ENCODE measurements around the gene PPP2R5E.

PPP2R5E gene

DNA sequence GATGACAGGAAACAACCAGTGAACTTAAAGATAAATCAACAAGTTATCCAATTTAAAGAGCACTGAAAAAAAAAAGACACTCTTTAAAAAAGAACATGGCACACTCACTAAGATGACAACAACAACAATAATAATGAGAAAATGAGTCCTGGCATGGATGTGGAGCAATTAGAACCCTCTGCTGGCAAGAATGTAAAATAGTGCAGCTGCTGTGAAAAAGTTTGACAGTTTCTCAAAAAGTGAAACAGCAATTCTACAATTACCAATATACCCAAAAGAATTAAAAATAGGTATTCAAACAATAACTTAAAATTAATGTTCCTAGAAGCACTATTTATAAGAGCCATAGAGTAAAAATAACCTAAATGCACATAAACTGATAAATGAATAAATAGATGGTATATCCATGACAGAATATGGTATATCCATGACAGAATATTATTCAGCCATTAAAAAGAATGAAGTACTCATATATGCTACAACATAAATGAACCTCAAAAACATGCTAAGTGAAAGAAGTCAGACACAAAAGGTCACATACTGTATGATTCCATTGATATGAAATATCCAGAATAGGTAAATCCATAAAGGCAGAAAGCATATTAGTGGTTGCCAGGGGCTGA is 175.3 kb downstream of the PPP2R5E start:
- CTCF ChIA-PET, result interaction anchor here (0.7 kb wide), 2 partner anchors 257 to 466 kb away, joined by 3 to 4 read pairs; no protein-coding TSS in a partner anchor

GRCh38 chr14:63362389-63362819 is 180.8 kb downstream of the PPP2R5E start:
- CTCF ChIA-PET, result interaction anchor here (0.6 kb wide), 1 partner anchor 1234 kb away, joined by 4 read pairs; no protein-coding TSS in a partner anchor
- no peak for DNase-seq (ENCODE audit: low spot score)
- POLR2A ChIA-PET (ENCODE audit: low non-redundant PET), result no interaction called here
- TF ChIP-seq CTCF (conservative IDR thresholded peaks at IDR 0.05; ENCODE audit: low read depth), result no peak
- H3K27ac ChIP-seq, result no peak overlapping the region

More for the DNA sequence above, 175.3 kb downstream of the PPP2R5E start:
- DNase-seq (ENCODE audit: low spot score), result no peak
- POLR2A ChIA-PET (ENCODE audit: low non-redundant PET), result no interaction called here
- no peak overlapping the region for H3K27ac ChIP-seq
- no peak for TF ChIP-seq CTCF (conservative IDR thresholded peaks at IDR 0.05; ENCODE audit: low read depth)

GRCh38 chr14:63361790-63362189 is 181.4 kb downstream of the PPP2R5E start:
- no peak for TF ChIP-seq CTCF (conservative IDR thresholded peaks at IDR 0.05; ENCODE audit: low read depth)
- ChIA-PET CTCF (no interaction called here), POLR2A (ENCODE audit: low non-redundant PET) (no interaction called here)
- H3K27ac ChIP-seq, result no peak overlapping the region
- no peak for DNase-seq (ENCODE audit: low spot score)

GRCh38 chr14:63357841-63358240 is 185.3 kb downstream of the PPP2R5E start:
- no peak overlapping the region for H3K27ac ChIP-seq
- ChIA-PET POLR2A (ENCODE audit: low non-redundant PET) (no interaction called here), CTCF (no interaction called here)
- TF ChIP-seq CTCF (conservative IDR thresholded peaks at IDR 0.05; ENCODE audit: low read depth), result no peak
- no peak for DNase-seq (ENCODE audit: low spot score)

GRCh38 chr14:63345826-63346225 is 197.4 kb downstream of the PPP2R5E start:
- DNase-seq (ENCODE audit: low spot score), result no peak
- no peak for TF ChIP-seq CTCF (conservative IDR thresholded peaks at IDR 0.05; ENCODE audit: low read depth)
- ChIA-PET POLR2A (ENCODE audit: low non-redundant PET) (no interaction called here), CTCF (no interaction called here)
- H3K27ac ChIP-seq, result no peak overlapping the region

DNA sequence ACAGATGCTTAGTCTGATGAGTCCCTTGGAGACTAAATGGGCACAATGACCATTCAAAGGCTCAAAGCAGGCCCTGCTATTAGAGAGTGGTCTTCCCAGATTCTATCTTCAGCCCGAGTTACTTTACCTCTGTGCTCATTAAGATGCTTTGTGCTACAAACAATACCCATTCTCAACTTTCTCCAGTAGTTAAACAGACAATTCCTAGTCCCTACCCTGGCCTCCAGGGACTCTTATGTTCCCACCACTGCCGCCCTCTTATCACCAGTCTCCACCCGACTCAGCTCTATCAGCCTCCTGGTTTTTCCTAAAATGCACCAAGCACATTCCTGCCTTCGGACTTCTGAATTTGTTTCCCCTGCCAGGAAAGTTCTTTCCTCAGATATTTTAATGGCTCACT is 198.8 kb downstream of the PPP2R5E start:
- no peak overlapping the region for H3K27ac ChIP-seq
- ChIA-PET CTCF (no interaction called here), POLR2A (ENCODE audit: low non-redundant PET) (no interaction called here)
- TF ChIP-seq CTCF (conservative IDR thresholded peaks at IDR 0.05; ENCODE audit: low read depth), result no peak
- DNase-seq (ENCODE audit: low spot score), result no peak

Measured in RWPE1 (cell line).